IMR-90 (cell line): Measurements from ENCODE around the gene NKAIN2. TPM values are rescaled to one million over a fixed set of nuclear protein-coding genes. Genes with fewer than 3 reads are reported as not detected.

Experiments
- ATAC-seq: fragments of 200-7000 bp; cut with Tn5 transposase; 2 replicates; pipeline ENCODE4 v1.9.1; 2020; ENCODE audit warnings: low read depth, mild to moderate bottlenecking, moderate library complexity
- BruUV-seq: library from RNA; stranded (reverse); fragments of 400-500 nt; replicated peaks from 2 replicates; lab custom pipeline; 2021; lab: Mats Ljungman, UMichigan
- CTCF ChIA-PET: fragments of 300-600 bp; formaldehyde crosslinking; extraction: SDS; loops from one replicate; lab custom pipeline; 2021; ENCODE audit warnings: antibody characterized with exemption; lab: Yijun Ruan, JAX
- POLR2A ChIA-PET: fragments of 300-600 bp; sonication (Branson Sonifier 250); formaldehyde crosslinking; loops from one replicate; lab custom pipeline; 2022; ENCODE audit warnings: antibody characterized with exemption; ENCODE audit not compliant: unreplicated experiment; lab: Charles Lee
- DNase-seq: peaks from one replicate; pipeline ENCODE4 v3.0.0; 2013
- H2AFZ ChIP-seq: replicated peaks from 2 replicates; pipeline ENCODE3; 2013; ENCODE audit warnings: low read length, mild to moderate bottlenecking; ENCODE audit not compliant: poor library complexity
- H2AK5ac ChIP-seq: 2 replicates; pipeline ENCODE4 v1.6.1; 2013; ENCODE audit warnings: low read depth, low read length, inconsistent platforms
- H2AK9ac ChIP-seq: replicated peaks from 2 replicates; pipeline ENCODE3; 2013; ENCODE audit warnings: mild to moderate bottlenecking, low read depth, low read length, moderate library complexity; ENCODE audit not compliant: poor library complexity
- H2BK120ac ChIP-seq: 2 replicates; pipeline ENCODE4 v1.6.1; 2013; ENCODE audit warnings: low read depth, low read length, inconsistent platforms
- H2BK15ac ChIP-seq: 3 replicates; pipeline ENCODE4 v1.6.1; 2013; ENCODE audit warnings: low read depth, low read length, inconsistent platforms
- H2BK20ac ChIP-seq: 2 replicates; pipeline ENCODE4 v1.6.1; 2013; ENCODE audit warnings: low read depth, mild to moderate bottlenecking, inconsistent platforms, low read length, moderate library complexity
- H2BK5ac ChIP-seq: 2 replicates; pipeline ENCODE4 v1.6.1; 2013; ENCODE audit warnings: mild to moderate bottlenecking, low read depth, low read length, inconsistent platforms; ENCODE audit not compliant: poor library complexity, severe bottlenecking
- H3K14ac ChIP-seq: replicated peaks from 2 replicates; pipeline ENCODE4 v1.6.1; 2013; ENCODE audit warnings: low read depth, low read length, inconsistent platforms
- H3K18ac ChIP-seq: 2 replicates; pipeline ENCODE4 v1.6.1; 2013; ENCODE audit warnings: low read depth, low read length, control low read depth
- H3K23ac ChIP-seq: 2 replicates; pipeline ENCODE4 v1.6.1; 2013; ENCODE audit warnings: low read depth, low read length, inconsistent platforms
- H3K27ac ChIP-seq: 2 replicates; pipeline ENCODE4 v1.5.1; 2013; ENCODE audit warnings: mild to moderate bottlenecking, control low read depth, low read length; ENCODE audit not compliant: insufficient read depth
- H3K27me3 ChIP-seq: 2 replicates; pipeline ENCODE4 v1.6.1; 2013; ENCODE audit warnings: low read length; ENCODE audit not compliant: control insufficient read depth, insufficient read depth
- H3K36me3 ChIP-seq: 2 replicates; pipeline ENCODE4 v1.6.1; 2013; ENCODE audit warnings: low read length, mixed read lengths; ENCODE audit not compliant: control insufficient read depth, insufficient read depth
- H3K4ac ChIP-seq: 2 replicates; pipeline ENCODE4 v1.6.1; 2013; ENCODE audit warnings: low read depth, low read length, inconsistent platforms
- H3K4me1 ChIP-seq: 2 replicates; pipeline ENCODE4 v1.6.1; 2013; ENCODE audit warnings: low read length, mixed read lengths; ENCODE audit not compliant: control insufficient read depth, insufficient read depth
- H3K4me2 ChIP-seq: 2 replicates; pipeline ENCODE4 v1.6.1; 2013; ENCODE audit warnings: low read depth, mild to moderate bottlenecking, control low read depth, low read length, moderate library complexity
- H3K4me3 ChIP-seq: 2 replicates; pipeline ENCODE4 v1.5.1; 2013; ENCODE audit warnings: low read depth, mild to moderate bottlenecking, control low read depth, low read length, moderate library complexity; ENCODE audit not compliant: insufficient read depth
- H3K56ac ChIP-seq: 2 replicates; pipeline ENCODE4 v1.6.1; 2013; ENCODE audit warnings: low read length, inconsistent platforms; ENCODE audit not compliant: insufficient read depth; ENCODE audit errors: extremely low read depth
- H3K79me1 ChIP-seq, 2 experiments: 2 replicates each; pipeline ENCODE4 v1.6.1; 2013; ENCODE audit warnings: low read length in 2 of 2, inconsistent platforms in 1 of 2, low read depth in 1 of 2
- H3K9ac ChIP-seq: 2 replicates; pipeline ENCODE4 v1.6.1; 2013; ENCODE audit warnings: low read depth, low read length, control low read depth
- H3K9me1 ChIP-seq: 2 replicates; pipeline ENCODE4 v1.6.1; 2013; ENCODE audit warnings: low read length, inconsistent platforms; ENCODE audit not compliant: insufficient read depth
- H3K9me3 ChIP-seq: 2 replicates; pipeline ENCODE4 v1.6.1; 2013; ENCODE audit warnings: low read length; ENCODE audit not compliant: control insufficient read depth, insufficient read depth
- H4K20me1 ChIP-seq: 2 replicates; pipeline ENCODE4 v1.6.1; 2013; ENCODE audit warnings: low read length, inconsistent platforms; ENCODE audit not compliant: insufficient read depth
- H4K5ac ChIP-seq: 2 replicates; pipeline ENCODE4 v1.6.1; 2013; ENCODE audit warnings: mild to moderate bottlenecking, low read depth, low read length, control low read depth
- H4K8ac ChIP-seq, 2 experiments: 2 replicates each; pipeline ENCODE4 v1.6.1; 2013; ENCODE audit warnings: low read depth in 2 of 2, low read length in 2 of 2, control low read depth in 1 of 2, inconsistent platforms in 1 of 2
- H4K91ac ChIP-seq: 2 replicates; pipeline ENCODE4 v1.6.1; 2013; ENCODE audit warnings: low read depth, low read length, inconsistent platforms; ENCODE audit not compliant: insufficient read depth
- BHLHE40 ChIP-seq: fragments of 150-350 bp; IDR thresholded peaks from 2 replicates; pipeline ENCODE4 v1.6.1; 2016; ENCODE audit warnings: mild to moderate bottlenecking, low read depth, low read length
- CEBPB ChIP-seq: IDR thresholded peaks from 2 replicates; pipeline ENCODE4 v1.6.1; 2012; ENCODE audit warnings: low read depth, low read length, improper control_type of control experiment
- CHD1 ChIP-seq: IDR thresholded peaks from 2 replicates; pipeline ENCODE4 v1.6.1; 2012; ENCODE audit warnings: low read depth, low read length, improper control_type of control experiment
- CTCF ChIP-seq: conservative IDR thresholded peaks from 2 replicates; pipeline ENCODE4 v1.5.1; 2012; ENCODE audit warnings: mild to moderate bottlenecking, low read depth, low read length, improper control_type of control experiment
- FOS ChIP-seq: fragments of 150-350 bp; IDR thresholded peaks from 2 replicates; pipeline ENCODE4 v1.6.1; 2016; ENCODE audit warnings: low read depth, low read length
- MAFK ChIP-seq: IDR thresholded peaks from 2 replicates; pipeline ENCODE4 v1.6.1; 2012; ENCODE audit warnings: low read depth, low read length, improper control_type of control experiment
- MAZ ChIP-seq: IDR thresholded peaks from 2 replicates; pipeline ENCODE4 v1.6.1; 2012; ENCODE audit warnings: low read depth, mild to moderate bottlenecking, low read length, improper control_type of control experiment, moderate library complexity, borderline replicate concordance
- NFE2L2 ChIP-seq: fragments of 150-350 bp; IDR thresholded peaks from 2 replicates; pipeline ENCODE4 v1.6.1; 2016; ENCODE audit warnings: low read depth, mild to moderate bottlenecking, low read length
- POLR2A ChIP-seq: IDR thresholded peaks from 2 replicates; pipeline ENCODE4 v1.6.1; 2012; ENCODE audit warnings: mild to moderate bottlenecking, low read depth, low read length
- RAD21 ChIP-seq: IDR thresholded peaks from 2 replicates; pipeline ENCODE4 v1.6.1; 2012; ENCODE audit warnings: low read length, improper control_type of control experiment
- RCOR1 ChIP-seq: IDR thresholded peaks from 2 replicates; pipeline ENCODE4 v1.6.1; 2012; ENCODE audit warnings: mild to moderate bottlenecking, low read length, improper control_type of control experiment; ENCODE audit not compliant: insufficient replicate concordance
- RFX5 ChIP-seq: IDR thresholded peaks from 2 replicates; pipeline ENCODE4 v1.8.0; 2012; ENCODE audit warnings: low read depth, mild to moderate bottlenecking, low read length, moderate library complexity
- SMC3 ChIP-seq: fragments of 150-350 bp; IDR thresholded peaks from 2 replicates; pipeline ENCODE4 v1.6.1; 2016; ENCODE audit warnings: low read depth, mild to moderate bottlenecking, antibody characterized with exemption, low read length, moderate library complexity
- USF2 ChIP-seq: fragments of 150-350 bp; IDR thresholded peaks from 2 replicates; pipeline ENCODE4 v1.6.1; 2017; ENCODE audit warnings: mild to moderate bottlenecking, antibody characterized with exemption, low read length, low read depth
- WGBS, 2 experiments: methylation state at CpG; one replicate each; pipeline versions ENCODE4 v1.1.5 to v1.1.7; 2013; ENCODE audit warnings: missing lambda C conversion rate in 2 of 2; ENCODE audit not compliant: insufficient read length in 1 of 2; ENCODE audit errors: extremely low coverage in 2 of 2; 5-methylcytosine and 5-hydroxymethylcytosine counted together
- dilution Hi-C: fragments of 300-500 bp; cut with HindIII; formaldehyde crosslinking; loops from one replicate; pipeline ENCODE4 v1.14.3; 2018; ENCODE audit warnings: low sequenced_read_pairs; ENCODE audit not compliant: unreplicated experiment
- in situ Hi-C: fragments of 300-500 bp; cut with MboI; formaldehyde crosslinking; loops from 3 replicates; pipeline ENCODE4 v1.14.3; 2019; ENCODE audit warnings: low sequenced_read_pairs, inconsistent platforms, mixed read lengths
- intact Hi-C: fragments of 100-400 bp; cut with micrococcal nuclease; formaldehyde crosslinking; loops from 2 replicates; pipeline ENCODE4 v1.10.0; 2022
- polyA plus RNA-seq, 3 experiments: library from polyadenylated mRNA; depleted of rRNA; stranded (reverse); fragments of >200 nt; gene quantifications; 2 replicates each; pipeline ENCODE4 v1.2.3, GENCODE V29; 2012; ENCODE audit warnings: low replicate concordance in 1 of 3
- total RNA-seq: library from RNA; depleted of rRNA; stranded (reverse); fragments of >200 nt; gene quantifications from 2 replicates; pipeline ENCODE4 v1.2.3, GENCODE V29; 2012

The NKAIN2 gene
- total and polyA plus RNA-seq, 2 of the 4 experiments (the other 2 are of a cell fraction): not detected

- no peak for DNase-seq
- no peak overlapping the region for H3K9ac ChIP-seq
- no peak overlapping the region for H3K23ac ChIP-seq
- dilution Hi-C loops (no loop called here), intact Hi-C loops (no loop called here), in situ Hi-C loops (no loop called here)
- H2BK5ac ChIP-seq: no peak overlapping the region
- ChIA-PET POLR2A (no interaction called here), CTCF (no interaction called here)
- H3K79me1 ChIP-seq: no peaks in the 10 kb centered on the region
- no peaks in the 10 kb centered on the region for H3K36me3 ChIP-seq
- no peak overlapping the region for H2AK9ac ChIP-seq
- H3K56ac ChIP-seq: no peak overlapping the region
- no peak overlapping the region for H3K4ac ChIP-seq
- no peak overlapping the region for H2BK20ac ChIP-seq
- H3K4me3 ChIP-seq: no peak overlapping the region
- H3K14ac ChIP-seq: no peak overlapping the region
- H4K20me1 ChIP-seq: no peaks in the 10 kb centered on the region
- no peak overlapping the region for H2AFZ ChIP-seq
- no peak overlapping the region for H2AK5ac ChIP-seq
- no peak overlapping the region for H4K8ac ChIP-seq
- H4K5ac ChIP-seq: no peak overlapping the region
- WGBS, 2 experiments: no CpG with 5 or more reads among the region's 3 CpGs
- no TSS peak for BruUV-seq
- no peaks in the 10 kb centered on the region for H3K9me3 ChIP-seq
- no peak overlapping the region for H3K4me2 ChIP-seq
- H3K27me3 ChIP-seq: no peaks in the 10 kb centered on the region
- H3K9me1 ChIP-seq: no peaks in the 10 kb centered on the region
- H2BK15ac ChIP-seq: no peak overlapping the region
- H2BK120ac ChIP-seq: no peak overlapping the region
- H3K27ac ChIP-seq: no peak overlapping the region
- H3K4me1 ChIP-seq: no peaks in the 10 kb centered on the region
- ATAC-seq: no peak
- no peak overlapping the region for H4K91ac ChIP-seq
- H3K18ac ChIP-seq: no peak overlapping the region
- no peak for TF ChIP-seq CEBPB
- no peak for TF ChIP-seq RCOR1
- no peak for TF ChIP-seq MAZ
- TF ChIP-seq NFE2L2: no peak
- no peak for TF ChIP-seq CTCF
- no peak for TF ChIP-seq BHLHE40
- no peak for TF ChIP-seq USF2
- no peak for TF ChIP-seq RAD21
- TF ChIP-seq RFX5: no peak
- no peak for TF ChIP-seq POLR2A
- no peak for TF ChIP-seq MAFK
- no peak for TF ChIP-seq FOS
- no peak for TF ChIP-seq SMC3
- TF ChIP-seq CHD1: no peak
These were observed 395.6 kb downstream of the NKAIN2 start for GRCh38 chr6:124199286-124199685.
